PFSK-1 (cell line): Measurements from ENCODE around the gene FKBP15.

Source experiments
- FOXP2 ChIP-seq: optimal IDR thresholded peaks from 2 replicates; pipeline ENCODE3; 2011; ENCODE audit warnings: borderline replicate concordance, control low read depth, inconsistent platforms; ENCODE audit not compliant: insufficient read depth; ENCODE audit errors: extremely low read length, extremely low read depth
- POLR2AphosphoS5 ChIP-seq: IDR thresholded peaks from 2 replicates; pipeline ENCODE4 v1.6.1; 2012; ENCODE audit warnings: low read depth, mild to moderate bottlenecking, control low read depth, low read length, moderate library complexity
- REST ChIP-seq, 2 experiments: IDR thresholded peaks; 2 replicates each; pipeline versions ENCODE4 v1.6.1 to v1.8.0; 2011 to 2012; ENCODE audit warnings: low read depth in 2 of 2, low read length in 2 of 2, control low read depth in 1 of 2, inconsistent platforms in 1 of 2, mild to moderate bottlenecking in 1 of 2, moderate library complexity in 1 of 2; ENCODE audit not compliant: insufficient read depth in 1 of 2
- SIN3A ChIP-seq: IDR thresholded peaks from 2 replicates; pipeline ENCODE4 v1.6.1; 2012; ENCODE audit warnings: mild to moderate bottlenecking, low read length, moderate library complexity, borderline replicate concordance; ENCODE audit not compliant: insufficient read depth
- TAF1 ChIP-seq: IDR thresholded peaks from 2 replicates; pipeline ENCODE4 v1.6.1; 2012; ENCODE audit warnings: low read length, control low read depth, borderline replicate concordance; ENCODE audit not compliant: insufficient read depth

GRCh38 chr9:113267911-113268566 lies 47.0 kb upstream of the FKBP15 start:
- TF ChIP-seq TAF1 = no peak
- no peak for TF ChIP-seq POLR2AphosphoS5
- TF ChIP-seq REST (IDR thresholded peaks at IDR 0.05; ENCODE audit: insufficient read depth in 1 of 2, low read depth in 2 of 2, low read length in 2 of 2) = no peak
- no peak for TF ChIP-seq SIN3A
- no peak for TF ChIP-seq FOXP2
